Common myeloid progenitor, CD34-positive (primary cell): ENCODE results near the gene KEAP1.

Experiments used
- CTCF ChIA-PET: fragments of 350-600 bp; sonication (Branson Sonifier 250); formaldehyde crosslinking; loops from one replicate; lab custom pipeline; 2021; ENCODE audit warnings: antibody characterized with exemption; lab: Charles Lee
- POLR2A ChIA-PET: fragments of 350-600 bp; sonication (Branson Sonifier 250); formaldehyde crosslinking; loops from one replicate; lab custom pipeline; 2021; ENCODE audit warnings: antibody characterized with exemption; lab: Charles Lee
- DNase-seq, 3 donors: peaks; one replicate each; pipeline versions ENCODE4 v3.0.0 to v3.0.0-alpha.2; 2013
- H3K27ac ChIP-seq, 2 experiments: 1 replicate in 1 of 2; 2 replicates in 1 of 2; pipeline ENCODE4 v1.7.0; 2013; ENCODE audit warnings: inconsistent platforms in 2 of 2, low read length in 2 of 2, mild to moderate bottlenecking in 2 of 2, low read depth in 1 of 2, moderate library complexity in 1 of 2; ENCODE audit not compliant: severe bottlenecking in 2 of 2, insufficient read depth in 1 of 2, poor library complexity in 1 of 2
- H3K27me3 ChIP-seq, 5 experiments: replicated peaks in 2 of 5; 1 replicate in 3 of 5; 2 replicates in 2 of 5; pipeline versions ENCODE4 v1.6.1 to v1.7.0; 2013; ENCODE audit warnings: low read length in 4 of 5, mild to moderate bottlenecking in 2 of 5, moderate library complexity in 2 of 5, inconsistent platforms in 1 of 5; ENCODE audit not compliant: insufficient read depth in 5 of 5, control insufficient read depth in 4 of 5
- H3K36me3 ChIP-seq, 4 experiments: 1 replicate in 2 of 4; 2 replicates in 2 of 4; pipeline versions ENCODE4 v1.6.1 to v1.7.0; 2013; ENCODE audit warnings: low read length in 3 of 4, control low read depth in 1 of 4, mild to moderate bottlenecking in 1 of 4; ENCODE audit not compliant: control insufficient read depth in 4 of 4, insufficient read depth in 4 of 4
- H3K4me1 ChIP-seq, 4 experiments: 1 replicate in 3 of 4; 2 replicates in 1 of 4; pipeline versions ENCODE4 v1.6.1 to v1.7.1; 2013; ENCODE audit warnings: low read length in 3 of 4, mild to moderate bottlenecking in 3 of 4, control low read depth in 1 of 4, inconsistent platforms in 1 of 4, moderate library complexity in 1 of 4; ENCODE audit not compliant: control insufficient read depth in 4 of 4, insufficient read depth in 4 of 4; ENCODE audit errors: control extremely low read depth in 1 of 4
- H3K4me3 ChIP-seq, 7 experiments: 1 replicate in 4 of 7; 2 replicates in 3 of 7; pipeline versions ENCODE4 v1.5.1 to v1.7.0; 2013; ENCODE audit warnings: mild to moderate bottlenecking in 7 of 7, low read length in 6 of 7, moderate library complexity in 6 of 7, inconsistent platforms in 2 of 7, low read depth in 2 of 7, control low read depth in 1 of 7; ENCODE audit not compliant: insufficient read depth in 4 of 7, control insufficient read depth in 1 of 7; ENCODE audit errors: extremely low read depth in 1 of 7
- H3K9me3 ChIP-seq, 5 experiments: 1 replicate in 4 of 5; 2 replicates in 1 of 5; pipeline versions ENCODE4 v1.6.1 to v1.7.1; 2013; ENCODE audit warnings: low read length in 4 of 5, mild to moderate bottlenecking in 2 of 5, inconsistent platforms in 1 of 5, low read depth in 1 of 5, moderate library complexity in 1 of 5; ENCODE audit not compliant: control insufficient read depth in 4 of 5, insufficient read depth in 2 of 5; ENCODE audit errors: control extremely low read depth in 1 of 5
- WGBS: methylation state at CpG from one replicate; pipeline ENCODE4 v1.1.5; 2013; ENCODE audit not compliant: insufficient coverage; 5-methylcytosine and 5-hydroxymethylcytosine counted together

Gene KEAP1

GRCh38 chr19:10502524-10503001 is 593 bp downstream of the KEAP1 start:
- Histone ChIP-seq H3K36me3 (peaks cover 2 to 25% (median 9%) of the 10 kb centered on the region in 4 experiments), H3K4me3 (peak overlapping the region; percentile 71 to 92 (median 81)), H3K9me3 (no peaks in the 10 kb centered on the region), H3K4me1 (peaks cover 0 to 21% (median 16%) of the 10 kb centered on the region in 4 experiments), H3K27ac (peak overlapping the region; percentile 86 to 96), H3K27me3 (no peaks in the 10 kb centered on the region)
- DNase-seq: peak; percentile 94 to 97 (median 97)
- 0% methylated on average over 51 of the region's 65 CpGs for WGBS
- ChIA-PET CTCF (interaction anchor here (1.1 kb wide), 1 partner anchor 65 kb away, joined by 3 read pairs; no protein-coding TSS in a partner anchor), POLR2A (interaction anchor here (0.6 kb wide), 1 partner anchor 164 kb away, joined by 3 read pairs; no protein-coding TSS in a partner anchor)

GRCh38 chr19:10501971-10502523 is 1.1 kb downstream of the KEAP1 start:
- ChIA-PET CTCF (no interaction called here), POLR2A (no interaction called here)
- Histone ChIP-seq H3K27ac (peak overlapping the region; percentile 86 to 96), H3K27me3 (no peaks in the 10 kb centered on the region), H3K4me3 (peak overlapping the region; percentile 68 to 92 (median 81)), H3K36me3 (peaks cover 2 to 30% (median 12%) of the 10 kb centered on the region in 4 experiments), H3K4me1 (peaks cover 0 to 23% (median 16%) of the 10 kb centered on the region in 4 experiments), H3K9me3 (no peaks in the 10 kb centered on the region)
- DNase-seq: peak in 2 of 3 donors; percentile 28 to 40
- WGBS: 2% methylated on average over 23 of the region's 35 CpGs

- 100% methylated on average over 2 of the region's 2 CpGs for WGBS
- Histone ChIP-seq H3K4me1 (peaks cover 0 to 18% (median 16%) of the 10 kb centered on the region in 4 experiments), H3K9me3 (no peaks in the 10 kb centered on the region), H3K36me3 (peaks cover 3 to 38% (median 21%) of the 10 kb centered on the region in 4 experiments), H3K27me3 (no peaks in the 10 kb centered on the region), H3K27ac (no peak overlapping the region), H3K4me3 (no peak overlapping the region)
- ChIA-PET POLR2A (interaction anchor here (0.6 kb wide), 1 partner anchor 40 kb away, joined by 3 read pairs; no protein-coding TSS in a partner anchor), CTCF (interaction anchor here (0.9 to 1.4 kb wide), 4 partner anchors 8 to 70 kb away, joined by 3 to 6 read pairs (median 4); no protein-coding TSS in a partner anchor)
- no peak for DNase-seq
Observed at GRCh38 chr19:10500247-10500592, 2.9 kb downstream of the KEAP1 start.

- Histone ChIP-seq H3K4me3 (no peak overlapping the region), H3K4me1 (peaks cover 0 to 18% (median 16%) of the 10 kb centered on the region in 4 experiments), H3K27me3 (no peaks in the 10 kb centered on the region), H3K27ac (no peak overlapping the region), H3K36me3 (peaks cover 3 to 42% (median 25%) of the 10 kb centered on the region in 4 experiments), H3K9me3 (no peaks in the 10 kb centered on the region)
- POLR2A ChIA-PET: interaction anchor here (0.6 kb wide), 1 partner anchor 41 kb away, joined by 3 read pairs; no protein-coding TSS in a partner anchor
- CTCF ChIA-PET: interaction anchor here (0.6 to 1.4 kb wide), 5 partner anchors 8 to 70 kb away, joined by 3 to 6 read pairs (median 3); no protein-coding TSS in a partner anchor
- WGBS: 95% methylated on average over 24 of the region's 24 CpGs
- DNase-seq: no peak
Observed at GRCh38 chr19:10499550-10500246, 3.5 kb downstream of the KEAP1 start.

GRCh38 chr19:10497371-10497770 is 5.8 kb downstream of the KEAP1 start:
- 90% methylated on average over 2 of the region's 4 CpGs for WGBS
- ChIA-PET POLR2A (interaction anchor here (0.6 kb wide), 1 partner anchor 265 kb away, joined by 5 read pairs; no protein-coding TSS in a partner anchor), CTCF (interaction anchor here (0.9 to 2.0 kb wide), 6 partner anchors 11 to 147 kb away, joined by 3 to 7 read pairs (median 4); no protein-coding TSS in a partner anchor)
- Histone ChIP-seq H3K4me1 (peaks cover 0 to 16% (median 10%) of the 10 kb centered on the region in 4 experiments), H3K27me3 (no peaks in the 10 kb centered on the region), H3K4me3 (no peak overlapping the region), H3K36me3 (peaks cover 3 to 49% (median 31%) of the 10 kb centered on the region in 4 experiments), H3K9me3 (no peaks in the 10 kb centered on the region), H3K27ac (no peak overlapping the region)
- no peak for DNase-seq

GRCh38 chr19:10491472-10492047 is 11.6 kb downstream of the KEAP1 start:
- ChIA-PET POLR2A (no interaction called here), CTCF (interaction anchor here (0.6 to 1.7 kb wide), 7 partner anchors 8 to 207 kb away, joined by 3 to 6 read pairs (median 3); no protein-coding TSS in a partner anchor)
- no peaks in the 10 kb centered on the region for H3K4me1 ChIP-seq
- 98% methylated on average over 43 of the region's 43 CpGs for WGBS
- H3K36me3 ChIP-seq: peaks cover 10 to 69% (median 44%) of the 10 kb centered on the region in 4 experiments
- H3K9me3 ChIP-seq: no peaks in the 10 kb centered on the region
- no peak for DNase-seq
- H3K4me3 ChIP-seq: no peak overlapping the region
- H3K27me3 ChIP-seq: no peaks in the 10 kb centered on the region
- no peak overlapping the region for H3K27ac ChIP-seq
